DLD1 (cell line): Measurements from ENCODE around the gene DHX32.
"Not testable (repeated sequence)": the region's sequence is repeated elsewhere in the genome, so short reads cannot be mapped to it uniquely, and the experiment has no call there.

Experiments used
- in situ Hi-C: cut with HindIII; loops from 2 replicates; pipeline ENCODE4 v1.10.0; 2017; ENCODE audit warnings: low sequenced_read_pairs

The DHX32 gene

GRCh38 chr10:125896088-125896934, 15.2 kb upstream of the DHX32 start, which contains the start of gene FANK1:
FANK1 (plus strand) TSS chr10:125896564; CDS start chr10:125896643, 79 bp downstream.
- in situ Hi-C loops: not testable (repeated sequence)

GRCh38 chr10:125895130-125896087, 14.3 kb upstream of the DHX32 start:
- in situ Hi-C loops: not testable (repeated sequence)

- in situ Hi-C loops: not testable (repeated sequence)
Measured at GRCh38 chr10:125894176-125894575, 13.1 kb upstream of the DHX32 start.

- in situ Hi-C loops: not testable (repeated sequence)
Measured at GRCh38 chr10:125892402-125892801, 11.3 kb upstream of the DHX32 start.

- in situ Hi-C loops: not testable (repeated sequence)
Measured at GRCh38 chr10:125889441-125889840, 8.3 kb upstream of the DHX32 start.

GRCh38 chr10:125886914-125887512, 5.9 kb upstream of the DHX32 start:
- in situ Hi-C loops: no loop called here

- in situ Hi-C loops: no loop called here
Measured at GRCh38 chr10:125883211-125883610, 2.1 kb upstream of the DHX32 start.

GRCh38 chr10:125882596-125882995, 1.5 kb upstream of the DHX32 start:
- in situ Hi-C loops: no loop called here

GRCh38 chr10:125880719-125881118, 373 bp downstream of the DHX32 start:
- in situ Hi-C loops: no loop called here

- in situ Hi-C loops: no loop called here
Measured at GRCh38 chr10:125878957-125879835, 1.9 kb downstream of the DHX32 start.

GRCh38 chr10:125871338-125871737, 9.8 kb downstream of the DHX32 start:
- in situ Hi-C loops: no loop called here

- in situ Hi-C loops: no loop called here
Measured at GRCh38 chr10:125868372-125868975, 12.6 kb downstream of the DHX32 start.

GRCh38 chr10:125866421-125867029, 14.6 kb downstream of the DHX32 start:
- in situ Hi-C loops: no loop called here

GRCh38 chr10:125865120-125865519, 16.0 kb downstream of the DHX32 start:
- in situ Hi-C loops: no loop called here

GRCh38 chr10:125859128-125859817, 21.8 kb downstream of the DHX32 start:
- in situ Hi-C loops: no loop called here

GRCh38 chr10:125857185-125857760, 23.8 kb downstream of the DHX32 start:
- in situ Hi-C loops: no loop called here

GRCh38 chr10:125852487-125852886, 28.6 kb downstream of the DHX32 start:
- in situ Hi-C loops: no loop called here
